ENCODE results near the gene LRRC75A. TPM values are rescaled to one million over a fixed set of nuclear protein-coding genes. Genes with fewer than 3 reads are reported as not detected.

Gene LRRC75A
- total RNA-seq, 1 donor from 2014 or later, result 0.98 TPM

DNA sequence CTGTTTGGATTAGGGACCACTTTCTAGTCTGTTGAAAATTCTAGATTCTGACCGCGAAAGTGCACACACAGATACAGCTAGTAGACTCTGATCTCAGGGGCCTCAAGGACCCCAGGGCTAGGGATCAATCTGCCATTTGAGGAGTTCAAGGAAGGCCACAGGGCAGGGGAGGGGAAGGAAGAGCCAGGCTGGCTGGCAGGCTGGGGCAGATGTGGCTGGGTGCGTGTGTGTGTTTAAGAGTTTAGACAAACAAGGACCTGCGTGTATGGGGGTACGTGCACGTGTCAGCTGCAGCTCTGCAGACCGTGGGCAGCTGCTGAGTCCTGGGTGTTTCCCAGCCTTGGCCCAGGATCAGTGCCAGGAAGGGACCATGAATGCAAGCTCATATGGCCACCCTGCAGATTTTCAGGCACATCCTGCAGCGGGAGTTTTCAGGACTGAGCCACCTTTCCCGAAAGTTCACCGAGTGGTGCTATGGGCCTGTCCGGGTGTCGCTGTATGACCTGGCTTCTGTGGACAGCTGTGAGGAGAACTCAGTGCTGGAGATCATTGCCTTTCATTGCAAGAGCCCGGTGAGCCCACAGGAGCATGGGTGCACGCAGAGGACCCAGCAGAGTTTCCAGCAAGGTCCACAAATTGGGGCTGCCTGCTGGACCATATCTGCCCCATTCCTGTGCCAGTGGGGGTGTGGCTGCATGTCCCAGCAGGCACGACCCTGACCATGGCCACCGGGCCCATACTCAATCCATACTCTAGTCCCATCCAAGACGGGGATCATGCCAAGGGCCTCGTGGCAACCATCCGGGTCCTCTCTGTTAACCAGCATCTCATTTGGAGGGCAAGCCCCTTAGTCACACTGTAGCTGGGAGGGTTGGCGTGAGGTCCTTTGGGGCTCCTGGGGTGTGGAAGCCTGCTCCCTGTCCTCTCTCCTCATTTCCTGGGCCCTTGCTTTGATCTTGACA lies 66.0 kb downstream of the LRRC75A start:
- no peaks in the 10 kb centered on the region for H3K27me3 Mint-ChIP-seq
- intact Hi-C loops (cut with micrococcal nuclease), result no loop called here
- TF ChIP-seq, protein P1, sequence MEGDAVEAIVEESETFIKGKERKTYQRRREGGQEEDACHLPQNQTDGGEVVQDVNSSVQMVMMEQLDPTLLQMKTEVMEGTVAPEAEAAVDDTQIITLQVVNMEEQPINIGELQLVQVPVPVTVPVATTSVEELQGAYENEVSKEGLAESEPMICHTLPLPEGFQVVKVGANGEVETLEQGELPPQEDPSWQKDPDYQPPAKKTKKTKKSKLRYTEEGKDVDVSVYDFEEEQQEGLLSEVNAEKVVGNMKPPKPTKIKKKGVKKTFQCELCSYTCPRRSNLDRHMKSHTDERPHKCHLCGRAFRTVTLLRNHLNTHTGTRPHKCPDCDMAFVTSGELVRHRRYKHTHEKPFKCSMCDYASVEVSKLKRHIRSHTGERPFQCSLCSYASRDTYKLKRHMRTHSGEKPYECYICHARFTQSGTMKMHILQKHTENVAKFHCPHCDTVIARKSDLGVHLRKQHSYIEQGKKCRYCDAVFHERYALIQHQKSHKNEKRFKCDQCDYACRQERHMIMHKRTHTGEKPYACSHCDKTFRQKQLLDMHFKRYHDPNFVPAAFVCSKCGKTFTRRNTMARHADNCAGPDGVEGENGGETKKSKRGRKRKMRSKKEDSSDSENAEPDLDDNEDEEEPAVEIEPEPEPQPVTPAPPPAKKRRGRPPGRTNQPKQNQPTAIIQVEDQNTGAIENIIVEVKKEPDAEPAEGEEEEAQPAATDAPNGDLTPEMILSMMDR (IDR thresholded peaks at IDR 0.05), result no peak
- no peak overlapping the region for H3K27ac Mint-ChIP-seq
- H3K4me3 Mint-ChIP-seq, result no peak overlapping the region
- POLR2A ChIA-PET, result interaction anchor here (1.6 to 4.6 kb wide), 2 partner anchors 11 to 13 kb away, joined by 7 to 25 read pairs; partner anchors contain the start of gene TRPV2
- CTCF ChIA-PET, result interaction anchor here (1.1 kb wide), 1 partner anchor 95 kb away, joined by 3 read pairs; no protein-coding TSS in a partner anchor
- no peaks in the 10 kb centered on the region for H3K9me3 Mint-ChIP-seq
- no peak for ATAC-seq (ENCODE audit: low read depth)
- peaks cover 61% of the 10 kb centered on the region for H3K36me3 Mint-ChIP-seq (ENCODE audit: low read depth)
- no peaks in the 10 kb centered on the region for H3K4me1 Mint-ChIP-seq
- no peak for DNase-seq

DNA sequence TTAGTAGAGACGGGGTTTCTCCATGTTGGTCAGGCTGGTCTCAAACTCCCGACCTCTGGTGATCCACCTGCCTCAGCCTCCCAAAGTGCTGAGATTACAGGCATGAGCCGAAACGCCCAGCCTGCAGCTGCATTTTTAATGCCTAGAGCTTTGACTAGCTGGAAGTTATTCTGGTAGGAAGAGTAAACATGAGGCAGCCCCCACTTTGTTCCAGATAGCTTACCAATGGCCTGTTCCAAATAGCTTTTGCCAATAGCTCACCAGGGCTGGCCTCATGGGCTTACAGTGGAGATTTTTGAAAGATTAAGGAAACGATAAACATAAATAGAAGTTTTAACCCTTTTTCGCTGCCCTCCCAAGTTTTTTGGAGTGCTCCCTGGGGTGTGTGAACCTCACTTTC lies 66.8 kb downstream of the LRRC75A start:
- H3K27me3 Mint-ChIP-seq, result no peaks in the 10 kb centered on the region
- H3K4me3 Mint-ChIP-seq, result no peak overlapping the region
- intact Hi-C loops (cut with micrococcal nuclease), result no loop called here
- no peaks in the 10 kb centered on the region for H3K9me3 Mint-ChIP-seq
- TF ChIP-seq, protein P1 (IDR thresholded peaks at IDR 0.05), result no peak
- peaks cover 63% of the 10 kb centered on the region for H3K36me3 Mint-ChIP-seq (ENCODE audit: low read depth)
- ATAC-seq (ENCODE audit: low read depth) (no peak), DNase-seq (no peak)
- H3K4me1 Mint-ChIP-seq, result peaks cover 1% of the 10 kb centered on the region
- no peak overlapping the region for H3K27ac Mint-ChIP-seq
- ChIA-PET CTCF (interaction anchor here (1.1 kb wide), 1 partner anchor 96 kb away, joined by 3 read pairs; no protein-coding TSS in a partner anchor), POLR2A (interaction anchor here (0.6 to 1.6 kb wide), 2 partner anchors 10 to 37 kb away, joined by 7 to 8 read pairs; partner anchors contain the start of gene TRPV2)

DNA sequence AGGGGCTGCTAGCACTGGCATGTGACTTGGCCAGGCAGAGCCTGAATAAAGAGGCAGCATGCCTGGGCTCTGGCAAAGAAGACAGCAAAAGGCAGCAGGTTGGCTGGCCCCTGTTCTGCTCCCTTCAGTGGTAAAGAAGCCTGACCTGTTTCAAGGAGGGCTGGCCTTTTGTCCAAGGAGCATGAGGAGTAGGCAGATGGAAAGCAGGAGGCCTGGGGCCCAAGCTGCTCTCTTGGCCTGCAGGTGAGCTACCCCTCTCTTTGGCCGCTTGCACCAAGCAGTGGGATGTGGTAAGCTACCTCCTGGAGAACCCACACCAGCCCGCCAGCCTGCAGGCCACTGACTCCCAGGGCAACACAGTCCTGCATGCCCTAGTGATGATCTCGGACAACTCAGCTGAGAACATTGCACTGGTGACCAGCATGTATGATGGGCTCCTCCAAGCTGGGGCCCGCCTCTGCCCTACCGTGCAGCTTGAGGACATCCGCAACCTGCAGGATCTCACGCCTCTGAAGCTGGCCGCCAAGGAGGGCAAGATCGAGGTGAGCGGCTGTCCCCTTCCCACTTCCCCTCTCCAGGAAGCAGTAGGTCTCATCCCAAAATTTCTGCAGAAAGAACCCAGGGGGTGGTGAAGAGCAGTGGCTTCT lies 68.6 kb downstream of the LRRC75A start:
- H3K9me3 Mint-ChIP-seq, result no peaks in the 10 kb centered on the region
- H3K4me3 Mint-ChIP-seq, result no peak overlapping the region
- ChIA-PET POLR2A (interaction anchor here (0.5 to 1.5 kb wide), 2 partner anchors 15 to 22 kb away, joined by 4 to 6 read pairs; no protein-coding TSS in a partner anchor), CTCF (no interaction called here)
- no peaks in the 10 kb centered on the region for H3K27me3 Mint-ChIP-seq
- intact Hi-C loops (cut with micrococcal nuclease), result no loop called here
- H3K4me1 Mint-ChIP-seq, result peaks cover 18% of the 10 kb centered on the region
- ATAC-seq (ENCODE audit: low read depth), result no peak
- peaks cover 57% of the 10 kb centered on the region for H3K36me3 Mint-ChIP-seq (ENCODE audit: low read depth)
- TF ChIP-seq, protein P1 (IDR thresholded peaks at IDR 0.05), result no peak
- DNase-seq, result no peak
- no peak overlapping the region for H3K27ac Mint-ChIP-seq

DNA sequence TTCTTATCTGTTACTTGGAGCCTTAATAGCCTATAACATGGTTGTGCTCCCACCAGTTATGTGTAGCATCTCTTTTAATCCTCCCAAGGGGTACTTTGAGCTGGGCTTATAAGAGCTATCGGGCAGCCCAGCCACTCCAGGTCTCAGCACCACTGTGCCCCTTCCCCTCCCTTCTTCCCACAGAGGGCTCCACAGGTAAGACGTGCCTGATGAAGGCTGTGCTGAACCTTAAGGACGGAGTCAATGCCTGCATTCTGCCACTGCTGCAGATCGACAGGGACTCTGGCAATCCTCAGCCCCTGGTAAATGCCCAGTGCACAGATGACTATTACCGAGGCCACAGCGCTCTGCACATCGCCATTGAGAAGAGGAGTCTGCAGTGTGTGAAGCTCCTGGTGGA lies 69.6 kb downstream of the LRRC75A start:
- Mint-ChIP-seq H3K27ac (no peak overlapping the region), H3K4me3 (no peak overlapping the region), H3K27me3 (no peaks in the 10 kb centered on the region), H3K36me3 (ENCODE audit: low read depth) (peaks cover 62% of the 10 kb centered on the region), H3K4me1 (peaks cover 22% of the 10 kb centered on the region), H3K9me3 (no peaks in the 10 kb centered on the region)
- DNase-seq, result no peak
- CTCF ChIA-PET, result no interaction called here
- POLR2A ChIA-PET, result no interaction called here
- ATAC-seq (ENCODE audit: low read depth), result no peak
- intact Hi-C loops (cut with micrococcal nuclease), result no loop called here
- TF ChIP-seq, protein P1 (IDR thresholded peaks at IDR 0.05), result no peak

DNA sequence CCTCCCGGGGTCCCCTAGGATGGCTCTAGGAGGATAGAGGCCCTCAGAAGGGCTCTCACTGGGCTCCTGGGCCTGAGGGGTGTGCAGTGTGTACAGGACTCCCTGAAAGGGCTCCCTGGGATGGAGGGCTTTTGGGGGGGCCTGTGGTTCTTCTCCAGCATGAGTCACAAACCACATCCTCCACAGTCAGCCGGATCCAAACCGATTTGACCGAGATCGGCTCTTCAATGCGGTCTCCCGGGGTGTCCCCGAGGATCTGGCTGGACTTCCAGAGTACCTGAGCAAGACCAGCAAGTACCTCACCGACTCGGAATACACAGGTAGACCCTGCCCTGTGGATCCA lies 72.1 kb downstream of the LRRC75A start:
- POLR2A ChIA-PET, result interaction anchor here (0.6 to 7.2 kb wide), 3 partner anchors 19 to 171 kb away, joined by 5 to 105 read pairs (median 18); partner anchors contain the start of gene UBB
- Mint-ChIP-seq H3K27me3 (no peaks in the 10 kb centered on the region), H3K4me3 (peak overlapping the region; percentile 36), H3K9me3 (no peaks in the 10 kb centered on the region), H3K36me3 (ENCODE audit: low read depth) (peaks cover 49% of the 10 kb centered on the region), H3K27ac (peak overlapping the region; percentile 81), H3K4me1 (peaks cover 39% of the 10 kb centered on the region)
- intact Hi-C loops (cut with micrococcal nuclease), result no loop called here
- no peak for DNase-seq
- ATAC-seq (ENCODE audit: low read depth), result no peak
- CTCF ChIA-PET, result no interaction called here
- TF ChIP-seq, protein P1 (IDR thresholded peaks at IDR 0.05), result no peak

Measured in activated B cell treated with CpG ODN at 0.5 μM for 24 hours (primary cell).